ENCODE data around the gene ANGEL2. TPM values are rescaled to one million over a fixed set of nuclear protein-coding genes. Genes with fewer than 3 reads are reported as not detected.

The ANGEL2 gene
- total and polyA plus RNA-seq, 12 donors = 17.7 to 47.3 (median 27.6) TPM

DNA sequence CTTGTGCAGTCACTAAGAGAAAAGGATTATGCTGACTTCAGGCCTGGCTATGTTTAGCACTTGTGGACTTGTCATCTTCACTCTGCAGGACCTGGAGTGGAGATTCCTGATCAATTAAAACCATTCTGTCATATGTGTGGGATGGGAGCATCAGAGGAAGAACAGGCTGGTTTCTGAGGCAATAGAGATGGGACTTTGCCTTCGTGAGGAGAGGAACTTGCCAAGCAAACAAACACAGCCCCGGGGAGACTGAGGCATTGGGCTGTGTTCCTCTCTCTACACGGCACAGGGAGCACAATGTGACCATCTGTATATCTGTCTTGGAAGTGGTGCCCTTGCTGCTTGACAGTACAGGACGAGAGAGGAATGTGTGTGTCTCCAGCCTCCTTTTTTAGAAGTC is 42.2 kb downstream of the ANGEL2 start:
- TF ChIP-seq POLR2A (IDR thresholded peaks at IDR 0.05) (no peak), CTCF (IDR thresholded peaks at IDR 0.05) (no peak)
- Histone ChIP-seq H3K27ac (no peak overlapping the region), H3K4me3 (no peak overlapping the region), H3K9me3 (replicated peaks in 1 of 3) (no peaks in the 10 kb centered on the region), H3K4me1 (replicated peaks in 1 of 2) (no peaks in the 10 kb centered on the region), H3K27me3 (peaks cover 10% of the 10 kb centered on the region), H3K36me3 (replicated peaks in 1 of 2) (no peaks in the 10 kb centered on the region)
- DNase-seq = no peak
- intact Hi-C loops (cut with DNase I) = no loop called here
- 85 to 95% (median 90%) methylated on average over 4 of the region's 4 CpGs for WGBS, 4 donors

DNA sequence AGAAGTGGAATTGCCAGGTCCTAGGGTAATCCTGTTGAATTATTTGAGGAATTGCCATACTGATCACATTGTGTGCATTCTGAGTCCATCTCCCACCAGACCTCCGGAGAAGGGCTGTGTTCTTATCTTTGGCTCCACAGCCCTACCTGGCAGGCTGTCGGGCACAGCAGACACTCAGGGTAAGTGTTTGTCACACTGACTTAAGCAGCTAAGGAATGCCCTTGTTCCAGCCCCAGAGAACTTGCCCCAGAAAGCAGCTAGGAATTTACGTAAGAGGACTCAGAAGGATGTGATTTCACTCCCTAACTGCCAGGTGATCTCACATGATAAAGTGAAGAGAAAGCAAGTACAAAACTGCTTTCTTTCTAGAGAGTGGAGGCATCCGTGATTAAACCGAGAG is 44.4 kb downstream of the ANGEL2 start:
- WGBS, 4 donors = 76 to 93% (median 89%) methylated on average over 5 of the region's 5 CpGs
- Histone ChIP-seq H3K27me3 (peaks cover 10% of the 10 kb centered on the region), H3K27ac (no peak overlapping the region), H3K9me3 (replicated peaks in 1 of 3) (no peaks in the 10 kb centered on the region), H3K4me3 (no peak overlapping the region), H3K4me1 (replicated peaks in 1 of 2) (no peaks in the 10 kb centered on the region), H3K36me3 (replicated peaks in 1 of 2) (no peaks in the 10 kb centered on the region)
- intact Hi-C loops (cut with DNase I) = no loop called here
- no peak for DNase-seq
- TF ChIP-seq POLR2A (IDR thresholded peaks at IDR 0.05) = no peak
- no peak for TF ChIP-seq CTCF (IDR thresholded peaks at IDR 0.05)

GRCh38 chr1:212970085-212970484 is 45.6 kb downstream of the ANGEL2 start:
- Histone ChIP-seq H3K4me3 (no peak overlapping the region), H3K27ac (no peak overlapping the region), H3K36me3 (replicated peaks in 1 of 2) (no peaks in the 10 kb centered on the region), H3K9me3 (replicated peaks in 1 of 3) (no peaks in the 10 kb centered on the region), H3K27me3 (peaks cover 13% of the 10 kb centered on the region), H3K4me1 (replicated peaks in 1 of 2) (no peaks in the 10 kb centered on the region)
- 87 to 91% (median 89%) methylated on average over 2 to 4 of the region's 4 CpGs for WGBS, 4 donors
- TF ChIP-seq CTCF (IDR thresholded peaks at IDR 0.05) (no peak), POLR2A (IDR thresholded peaks at IDR 0.05) (no peak)
- intact Hi-C loops (cut with DNase I) = no loop called here
- DNase-seq = no peak

- H3K4me1 ChIP-seq (replicated peaks in 1 of 2) = no peaks in the 10 kb centered on the region
- no peaks in the 10 kb centered on the region for H3K36me3 ChIP-seq (replicated peaks in 1 of 2)
- H3K4me3 ChIP-seq = no peak overlapping the region
- WGBS, 4 donors = 60 to 86% (median 80%) methylated on average over 3 of the region's 3 CpGs
- no peaks in the 10 kb centered on the region for H3K9me3 ChIP-seq (replicated peaks in 1 of 3)
- no peak overlapping the region for H3K27ac ChIP-seq
- TF ChIP-seq POLR2A (IDR thresholded peaks at IDR 0.05) = no peak
- TF ChIP-seq CTCF (IDR thresholded peaks at IDR 0.05) = no peak
- DNase-seq = no peak
- intact Hi-C loops (cut with DNase I) = no loop called here
- H3K27me3 ChIP-seq = peaks cover 13% of the 10 kb centered on the region
These were observed 47.3 kb downstream of the ANGEL2 start for GRCh38 chr1:212968368-212968863.

All from adrenal gland (tissue), 12 donors.